GM18519 (cell line): Measurements from ENCODE around the gene HHIPL1.
"Not testable (repeated sequence)": the region's sequence is repeated elsewhere in the genome, so short reads cannot be mapped to it uniquely, and the experiment has no call there.

ENCODE experiments used
- ATAC-seq: cut with Tn5 transposase; IDR thresholded peaks from one replicate; pipeline ENCODE4 v1.9.1; 2021; ENCODE audit warnings: mild to moderate bottlenecking, moderate library complexity; ENCODE audit not compliant: unreplicated experiment, low FRiP score

The HHIPL1 gene

DNA sequence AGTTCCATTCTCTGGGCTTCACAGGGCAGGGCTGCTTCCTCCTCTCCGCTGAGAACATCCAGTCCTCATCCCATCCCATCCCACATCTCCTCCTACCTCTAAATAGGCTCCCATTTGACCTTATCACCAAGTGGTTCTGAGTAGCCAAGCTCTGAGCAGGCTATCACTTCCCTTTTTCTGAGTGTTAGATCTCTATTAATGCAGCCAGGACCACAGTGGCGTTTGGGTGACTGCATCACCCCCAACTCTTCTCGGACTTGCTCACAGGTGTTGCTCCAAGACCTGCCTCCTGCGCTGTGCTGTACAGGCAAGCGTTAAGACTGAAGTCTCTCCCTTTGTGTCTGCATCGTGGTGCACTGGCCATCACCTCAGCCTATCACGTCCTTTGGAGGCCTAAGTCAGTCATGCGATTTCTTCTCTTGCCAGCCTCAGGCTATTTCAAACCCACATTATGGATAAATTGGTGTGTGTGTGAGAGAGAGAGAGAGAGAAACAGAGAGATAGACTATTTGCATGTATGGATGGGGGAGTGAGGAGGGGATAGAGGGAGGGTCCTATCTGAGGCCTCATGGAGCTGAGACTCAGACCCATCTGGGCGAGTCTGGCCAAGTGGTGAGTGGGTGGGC lies 12.4 kb upstream of the HHIPL1 start:
- no peak for ATAC-seq

DNA sequence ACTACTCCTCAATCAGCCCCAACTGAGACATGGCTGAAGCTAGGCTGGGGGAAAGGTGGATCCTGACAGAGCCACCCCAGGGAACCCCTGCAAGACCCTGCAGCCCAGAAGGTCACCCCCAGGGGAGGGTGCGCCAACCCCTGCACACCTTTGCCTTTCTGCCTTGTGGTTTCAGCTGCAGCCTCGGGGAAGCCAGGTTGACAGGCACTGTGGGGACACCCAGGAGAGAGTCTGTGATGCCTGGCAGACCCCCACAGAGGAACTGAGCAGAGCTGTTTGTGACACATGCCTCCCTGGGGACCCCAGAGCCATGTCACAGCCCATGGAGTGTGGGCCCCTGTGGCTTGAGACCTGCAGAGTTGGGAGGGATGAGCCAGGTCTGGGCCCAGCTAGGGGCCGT lies 11.8 kb upstream of the HHIPL1 start:
- no peak for ATAC-seq

DNA sequence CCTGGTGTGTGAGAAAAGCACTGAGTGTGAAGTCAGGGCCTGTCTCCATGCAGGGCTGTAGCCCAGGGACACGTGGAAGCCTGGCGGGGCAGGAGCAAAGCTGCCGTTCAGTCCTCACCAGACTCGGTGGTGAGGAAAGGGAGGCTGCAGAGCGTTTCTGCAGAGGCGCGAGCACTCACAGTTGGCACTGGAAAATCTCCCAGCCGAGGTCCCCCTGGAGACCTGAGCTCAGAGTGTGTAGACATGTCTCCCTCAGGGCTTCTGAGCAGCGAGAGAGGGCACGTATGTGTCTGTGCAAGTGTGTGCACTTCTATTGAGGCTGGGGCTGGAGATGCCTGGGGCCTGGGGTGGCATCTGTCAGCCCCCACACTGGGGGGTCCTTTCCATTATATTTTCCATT lies 11.0 kb upstream of the HHIPL1 start:
- ATAC-seq: no peak

DNA sequence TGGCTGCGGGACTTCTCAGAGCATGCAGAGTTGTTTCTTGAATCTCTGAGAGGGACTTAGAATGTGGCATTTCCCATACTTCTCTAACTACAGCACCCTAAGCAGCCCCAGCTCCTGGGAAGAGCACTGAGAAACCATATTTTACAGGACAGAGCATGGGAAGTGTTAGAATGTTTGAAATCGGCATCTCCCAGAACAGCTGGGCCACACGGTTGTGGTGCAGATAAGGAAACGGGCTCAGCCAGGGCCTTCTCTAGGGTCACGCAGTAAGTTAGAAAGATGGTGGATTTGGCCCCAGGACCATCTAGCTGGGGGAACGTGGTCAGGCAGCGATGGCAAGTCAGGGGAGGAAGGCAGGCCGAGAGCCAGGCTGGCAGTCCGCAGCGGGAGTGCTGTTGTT lies 10.5 kb upstream of the HHIPL1 start:
- no peak for ATAC-seq

DNA sequence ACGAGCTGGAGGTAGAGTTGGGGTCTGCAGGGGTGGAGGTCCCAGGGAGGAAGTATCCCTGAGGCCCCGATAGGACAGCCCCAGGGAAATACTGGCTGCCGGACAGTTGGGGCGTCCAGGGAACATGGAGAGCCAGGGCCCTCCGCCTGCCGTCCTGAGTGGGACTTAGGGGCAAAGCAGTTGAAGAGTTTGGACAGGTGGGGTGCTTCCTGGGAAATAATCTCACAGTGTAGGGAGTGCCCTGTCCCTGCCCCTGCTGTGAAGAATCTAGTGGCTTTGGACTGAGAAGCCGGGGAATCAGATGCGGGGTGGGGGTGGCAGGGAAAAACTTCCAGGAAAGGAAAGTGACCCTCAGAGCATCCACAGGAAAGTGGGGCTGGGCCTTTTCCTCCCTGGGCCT lies 9.8 kb upstream of the HHIPL1 start:
- no peak for ATAC-seq

DNA sequence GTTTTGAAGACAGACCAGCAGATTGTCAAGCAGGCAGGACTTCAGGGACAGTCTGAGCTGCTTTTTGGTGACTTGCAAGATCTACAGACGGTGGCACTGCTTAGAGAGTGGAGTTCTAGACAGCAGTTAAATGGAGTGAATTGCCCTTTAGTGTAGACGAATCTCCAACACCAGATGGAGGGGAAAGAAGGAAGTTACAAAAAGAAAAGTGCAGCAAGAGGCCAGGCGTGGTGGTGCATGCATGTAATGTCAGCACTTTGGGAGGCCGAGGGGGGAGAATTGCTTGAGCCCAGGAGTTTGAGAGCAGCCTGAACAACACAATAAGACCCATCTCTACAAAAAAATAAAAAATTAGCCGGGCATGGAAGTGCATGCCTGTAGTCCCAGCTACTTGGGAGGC lies 8.4 kb upstream of the HHIPL1 start:
- ATAC-seq: no peak

DNA sequence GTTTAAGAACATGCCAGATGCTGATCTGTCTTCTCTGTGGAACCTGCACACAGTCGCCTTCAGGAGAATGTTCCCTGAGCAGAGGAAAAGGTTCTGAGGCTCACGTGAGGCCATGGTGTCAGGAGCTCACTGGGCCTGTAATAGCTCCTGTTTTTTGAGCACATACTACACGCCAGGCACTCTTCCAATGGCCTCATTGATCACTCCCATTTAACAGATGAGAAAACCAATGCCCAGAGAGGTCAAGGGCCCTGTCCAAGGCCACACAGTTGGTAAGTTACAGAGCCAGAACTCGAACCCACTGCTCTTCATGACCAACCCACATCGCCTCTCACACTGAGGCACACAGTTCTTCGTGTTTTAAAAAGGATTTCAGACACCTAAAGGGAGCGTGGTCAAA lies 7.3 kb upstream of the HHIPL1 start:
- ATAC-seq: no peak

DNA sequence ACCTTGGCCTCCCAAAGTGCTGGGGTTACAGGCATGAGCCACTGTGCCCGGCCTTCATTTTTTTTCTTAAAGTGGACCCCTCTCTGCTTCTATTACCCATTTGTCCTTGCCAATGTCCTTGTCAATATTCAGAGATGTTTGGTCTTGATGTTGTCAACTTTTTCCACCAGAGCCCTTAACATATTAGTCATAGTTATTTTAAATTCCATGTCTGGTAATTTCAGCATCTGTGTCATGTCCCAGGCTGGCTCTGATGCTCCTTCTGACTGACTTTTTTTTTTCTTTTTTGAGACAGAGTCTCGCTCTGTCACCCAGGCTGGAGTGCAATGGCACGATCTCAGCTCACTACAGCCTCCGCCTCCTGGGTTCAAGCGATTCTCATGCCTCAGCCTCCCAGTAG lies 2.2 kb upstream of the HHIPL1 start:
- ATAC-seq: not testable (repeated sequence)

DNA sequence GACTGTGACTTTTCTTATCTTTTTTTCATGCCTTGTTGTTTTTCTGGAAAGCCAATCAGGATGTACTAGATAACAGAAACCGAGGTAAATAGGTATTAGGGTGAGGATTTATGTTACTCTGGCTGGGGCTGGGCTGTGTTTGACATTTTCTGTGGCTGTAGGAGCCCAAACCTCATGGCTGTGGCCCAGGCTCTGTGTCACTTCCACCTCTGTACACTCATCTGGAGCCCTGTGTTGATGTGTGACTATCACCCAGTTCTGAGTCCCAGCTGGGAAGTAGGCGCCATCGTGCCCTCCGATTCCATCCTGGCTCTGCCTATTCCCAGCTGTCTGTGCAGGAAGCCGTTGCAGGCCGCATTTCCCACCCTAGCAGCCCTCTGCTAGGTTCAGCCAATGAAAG lies 1.6 kb upstream of the HHIPL1 start:
- no peak for ATAC-seq

DNA sequence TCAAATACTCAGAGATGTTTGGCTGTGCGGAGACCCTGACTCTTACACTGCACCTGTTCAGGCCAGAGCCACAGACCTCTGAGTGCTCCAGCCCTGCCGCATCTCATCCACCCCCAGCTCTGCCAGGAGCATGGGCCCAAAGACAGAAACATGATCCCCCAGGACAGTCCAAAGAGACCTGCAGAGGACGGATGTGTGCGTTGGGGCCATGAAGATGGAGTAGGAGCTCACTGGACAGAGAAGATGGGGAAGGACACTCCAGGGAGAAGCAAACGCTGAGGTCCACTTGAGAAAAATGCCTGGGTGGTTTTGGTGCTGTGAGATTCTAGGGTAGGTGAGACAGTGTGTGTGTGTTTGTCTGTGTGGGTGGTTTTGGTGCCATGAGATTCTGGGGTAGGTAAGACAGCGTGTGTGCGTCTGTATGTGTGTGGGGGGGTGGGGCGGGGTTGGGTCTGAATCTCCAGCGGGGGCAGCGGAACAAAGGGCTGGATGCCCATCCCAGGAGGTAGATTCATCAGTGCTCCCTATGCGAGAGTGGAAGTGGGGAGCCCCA lies 818 bp upstream of the HHIPL1 start:
- no peak for ATAC-seq

DNA sequence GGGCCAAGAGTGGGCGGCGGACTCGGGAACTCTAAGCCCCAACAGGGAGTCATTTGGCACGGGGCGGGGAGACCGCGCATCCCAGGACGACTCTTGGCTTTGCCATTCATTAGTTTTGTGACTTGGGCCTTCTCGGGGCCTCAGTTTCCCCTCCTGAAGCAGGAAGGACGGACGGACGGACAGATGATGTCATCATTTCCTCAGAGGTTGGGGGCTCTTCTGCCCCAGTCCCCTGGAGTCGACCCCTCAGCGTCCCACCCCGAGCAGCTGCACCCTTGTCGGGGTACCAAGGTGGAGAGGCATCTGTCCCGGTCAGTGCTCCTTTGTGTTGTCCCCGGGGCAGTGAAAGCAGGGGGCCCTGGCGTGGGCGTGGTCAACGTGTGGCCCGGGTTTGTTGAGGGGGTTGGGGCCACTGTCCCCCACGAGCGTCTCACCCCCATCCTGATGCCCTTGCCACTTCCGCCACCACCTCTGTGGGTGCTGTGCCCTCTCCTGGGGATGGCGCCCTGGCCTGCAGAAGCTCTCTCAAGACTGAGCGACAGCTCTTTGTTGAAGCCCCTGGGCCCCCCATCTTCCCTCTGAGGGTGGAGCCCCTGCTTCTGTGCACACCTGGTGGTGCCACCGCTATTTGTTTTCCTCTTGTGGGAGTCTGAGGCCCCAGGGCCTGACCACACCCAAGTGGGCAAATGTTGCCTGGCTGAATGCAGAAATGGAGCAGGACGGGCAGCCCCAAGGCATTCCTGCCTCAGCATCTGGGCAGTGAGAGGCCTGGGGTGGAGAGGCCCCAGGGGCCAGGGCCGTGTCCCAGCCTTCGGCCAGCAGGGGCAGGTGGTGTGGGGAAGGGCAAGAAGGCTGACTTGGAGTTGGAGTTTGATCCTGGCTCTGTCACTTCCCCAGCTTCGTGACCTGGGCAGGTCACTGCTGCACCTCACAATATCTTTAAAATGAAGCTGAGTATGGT lies 896 bp downstream of the HHIPL1 start:
- ATAC-seq: no peak

DNA sequence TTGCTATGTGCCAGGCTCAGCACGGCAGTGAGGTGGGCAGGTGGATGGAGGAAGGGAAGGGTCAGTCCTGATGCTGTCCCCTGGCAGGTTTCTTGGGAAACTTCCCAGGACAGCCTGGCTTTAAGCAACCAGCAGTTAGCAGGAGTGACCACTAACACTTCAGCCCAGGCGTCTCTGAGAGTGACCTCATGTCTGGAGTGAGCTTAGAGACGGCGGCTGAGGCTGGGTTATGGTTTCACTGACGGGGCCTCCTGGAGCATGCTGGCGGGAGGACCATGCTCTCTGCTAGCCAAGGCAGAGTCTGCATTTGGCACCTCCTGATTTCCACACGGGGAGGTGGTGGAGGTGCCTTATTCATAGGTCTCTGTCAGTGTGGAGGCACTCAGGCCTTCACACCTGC lies 2.5 kb downstream of the HHIPL1 start:
- no peak for ATAC-seq

DNA sequence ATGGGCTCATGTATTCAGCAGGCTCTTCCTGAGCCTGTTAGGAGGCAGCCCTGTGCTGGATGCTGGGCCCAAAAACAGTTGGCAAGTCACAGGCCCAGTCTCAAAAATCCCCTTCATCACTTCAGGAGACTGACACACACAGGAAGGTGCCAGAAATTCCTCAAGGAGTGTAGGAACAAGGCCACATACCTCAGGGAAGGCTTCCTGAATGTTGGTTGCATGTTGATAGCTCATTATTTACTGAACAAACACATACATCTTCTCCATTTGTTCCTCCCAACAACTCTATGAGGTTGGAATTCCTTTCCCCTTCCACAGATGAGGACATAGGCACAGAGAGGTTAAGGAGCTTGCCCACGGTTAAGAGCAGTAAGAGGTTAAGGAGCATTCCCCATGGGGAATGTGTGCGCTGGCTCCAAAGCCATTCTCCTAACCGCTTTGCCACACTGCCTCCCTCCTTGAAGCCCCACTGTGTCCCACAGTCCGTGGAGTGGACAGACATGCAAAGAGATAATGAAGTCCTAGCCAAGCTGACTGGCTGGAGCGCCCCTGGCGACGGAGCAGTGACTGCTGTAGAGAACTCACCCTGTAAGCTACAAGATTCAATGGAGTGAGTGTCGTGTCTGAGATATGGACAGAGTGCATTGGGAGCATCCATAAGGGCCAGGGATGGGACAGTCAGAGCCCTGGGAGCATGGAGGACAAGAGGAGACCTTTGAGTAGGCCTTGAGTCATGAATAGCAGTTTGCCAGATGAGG lies 3.3 kb downstream of the HHIPL1 start:
- no peak for ATAC-seq

DNA sequence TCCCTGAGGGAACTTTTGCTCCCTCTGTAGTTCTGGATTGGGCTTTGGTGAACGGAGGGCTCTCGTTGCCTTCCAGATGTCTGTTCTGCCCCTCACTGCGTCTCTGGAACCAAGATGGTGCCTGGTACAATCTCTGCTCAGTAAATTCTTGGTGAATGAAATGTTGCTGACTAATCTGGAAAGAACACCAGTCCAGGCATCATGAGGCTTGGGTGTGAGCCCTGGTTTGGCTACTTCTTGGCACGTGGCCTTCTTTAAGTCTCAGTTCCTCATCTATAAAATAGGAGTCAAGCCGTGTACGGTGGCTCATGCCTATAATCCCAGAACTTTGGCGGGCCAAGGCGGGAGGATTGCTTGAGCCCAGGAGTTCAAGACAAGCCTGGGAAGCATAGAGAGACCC lies 4.3 kb downstream of the HHIPL1 start:
- ATAC-seq: no peak

DNA sequence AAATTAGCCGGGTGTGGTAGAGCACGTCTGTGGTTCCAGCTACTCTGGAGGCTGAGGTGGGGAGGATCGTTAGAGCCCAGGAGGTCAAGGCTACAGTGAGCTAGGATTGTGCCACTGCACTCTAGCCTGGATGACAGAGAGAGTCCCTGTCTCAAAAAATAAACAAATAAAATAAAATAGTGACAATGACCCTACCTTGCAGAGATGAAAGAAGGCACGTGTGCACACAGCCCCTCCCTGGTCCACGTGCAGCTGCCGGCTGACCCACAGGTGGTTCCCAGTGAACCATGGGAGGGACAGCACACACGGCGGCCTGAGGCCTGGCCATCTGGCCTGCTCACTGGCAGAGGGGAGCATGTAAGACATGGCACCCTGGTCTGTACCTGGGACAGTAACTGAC lies 4.7 kb downstream of the HHIPL1 start:
- no peak for ATAC-seq

DNA sequence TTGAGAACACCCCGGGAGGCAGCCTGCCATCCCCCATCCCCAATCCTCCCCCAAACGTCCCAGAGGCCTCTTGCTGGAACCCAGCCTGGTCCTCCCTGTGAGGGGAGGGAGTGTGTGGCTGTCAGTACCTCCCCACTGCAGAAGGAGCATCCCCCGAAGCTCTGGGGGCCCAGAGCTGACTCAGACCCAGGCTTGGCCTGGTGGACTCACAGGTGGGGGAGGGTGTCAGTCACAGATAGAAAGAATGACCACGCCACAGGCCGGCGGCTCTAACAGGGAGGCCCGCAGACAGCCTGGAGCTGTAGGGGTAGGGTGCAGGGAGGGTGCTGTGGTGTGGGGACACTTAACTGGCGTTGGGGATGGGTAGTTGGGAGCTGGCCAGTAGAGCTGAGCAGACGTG lies 5.3 kb downstream of the HHIPL1 start:
- ATAC-seq: no peak

DNA sequence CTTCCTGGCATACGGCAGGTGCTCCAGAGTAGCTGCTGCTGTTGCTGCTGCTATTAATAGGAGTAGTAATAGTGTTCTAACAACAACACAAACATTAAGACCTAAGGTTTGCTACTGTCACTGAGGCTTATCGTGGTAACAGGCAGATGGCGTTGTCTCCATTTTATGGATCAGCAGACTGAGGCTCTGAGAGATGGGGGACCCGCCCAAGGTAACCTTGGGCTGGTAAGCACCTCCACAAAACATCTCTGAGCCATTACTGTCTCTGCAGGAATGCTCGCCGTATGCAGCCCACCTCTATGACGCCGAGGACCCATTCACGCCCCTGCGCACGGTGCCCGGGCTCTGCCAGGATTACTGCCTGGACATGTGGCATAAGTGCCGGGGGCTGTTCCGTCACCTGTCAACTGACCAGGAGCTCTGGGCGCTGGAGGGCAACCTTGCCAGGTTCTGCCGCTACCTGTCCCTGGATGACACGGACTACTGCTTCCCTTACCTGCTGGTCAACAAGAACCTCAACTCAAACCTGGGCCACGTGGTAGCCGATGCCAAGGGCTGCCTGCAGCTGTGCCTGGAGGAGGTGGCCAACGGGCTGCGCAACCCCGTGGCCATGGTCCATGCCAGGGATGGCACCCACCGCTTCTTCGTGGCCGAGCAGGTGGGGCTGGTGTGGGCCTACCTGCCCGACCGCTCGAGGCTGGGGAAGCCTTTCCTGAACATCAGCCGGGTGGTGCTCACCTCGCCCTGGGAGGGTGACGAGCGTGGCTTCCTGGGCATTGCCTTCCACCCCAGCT lies 7.2 kb downstream of the HHIPL1 start:
- ATAC-seq: no peak

DNA sequence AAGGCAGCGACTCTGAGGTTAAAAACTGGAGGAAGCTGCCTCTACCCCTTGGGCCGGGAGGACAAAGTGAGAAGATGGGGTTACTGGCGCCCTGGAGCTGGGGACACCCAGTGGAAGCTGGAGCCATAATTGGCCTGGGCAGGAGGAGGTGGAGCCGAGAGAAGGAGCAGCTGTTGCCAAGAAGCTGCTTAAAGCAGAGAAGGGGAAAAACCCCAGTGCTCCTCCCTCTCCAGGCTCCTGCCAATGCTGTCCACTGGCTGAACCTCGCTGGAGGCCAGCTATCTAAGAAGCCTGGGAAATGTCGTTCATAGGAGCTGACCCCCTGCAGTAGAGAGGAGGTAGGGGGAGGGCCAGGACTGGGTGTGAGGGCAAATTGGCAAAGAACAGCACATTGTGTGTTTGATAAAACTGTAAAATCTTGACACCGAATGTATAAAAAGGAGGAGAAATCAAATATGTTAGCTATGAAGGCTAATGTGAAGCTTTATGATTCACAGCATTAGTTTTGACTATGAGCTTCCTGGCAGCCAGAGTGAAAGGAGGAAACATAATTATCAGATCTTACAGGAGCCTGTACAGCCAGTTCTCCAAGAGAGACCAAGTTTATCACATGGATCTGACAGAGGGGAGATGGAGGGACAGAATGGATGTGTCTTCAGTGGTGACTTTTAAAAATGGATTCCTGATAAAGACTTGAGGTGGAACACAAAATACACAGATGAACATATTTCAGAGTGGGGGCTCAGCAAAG lies 9.5 kb downstream of the HHIPL1 start:
- ATAC-seq: no peak

DNA sequence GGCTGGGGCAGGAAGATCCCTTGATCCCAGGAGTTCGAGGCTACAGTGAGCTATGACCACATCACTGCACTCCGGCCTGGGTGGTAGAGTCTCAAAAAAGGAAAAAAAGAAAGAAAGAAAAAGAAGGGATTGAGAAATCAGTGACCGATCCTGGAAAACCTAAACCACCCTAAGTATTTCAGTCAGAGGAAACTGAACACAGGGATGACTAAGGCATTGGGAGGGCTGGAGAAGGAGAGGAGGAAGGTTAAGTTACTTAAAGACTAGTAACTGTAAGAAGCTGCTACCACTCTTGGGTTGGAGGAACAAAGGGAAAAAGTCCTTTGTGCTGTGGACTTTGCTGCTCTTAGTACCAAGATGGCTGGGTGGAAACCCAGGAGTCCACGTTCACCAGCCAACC lies 10.6 kb downstream of the HHIPL1 start:
- no peak for ATAC-seq

DNA sequence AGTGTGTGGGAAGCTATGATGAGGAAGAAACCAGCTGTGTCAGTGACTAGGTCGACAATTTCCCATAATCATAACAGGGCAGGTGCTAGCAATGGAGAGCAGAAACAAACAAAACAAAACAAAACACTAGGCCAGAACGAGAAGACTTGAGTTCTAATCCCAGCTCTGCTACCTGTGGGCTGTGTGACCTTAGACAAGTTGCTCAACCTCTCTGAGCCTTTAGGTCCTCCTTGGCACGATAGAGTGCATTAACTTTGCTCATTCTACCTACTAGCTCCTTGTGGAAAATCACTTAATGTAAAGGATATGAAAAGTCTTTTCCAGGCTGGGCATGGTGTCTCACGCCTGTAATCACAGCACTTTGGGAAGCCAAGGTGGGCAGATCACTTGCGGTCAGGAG lies 11.2 kb downstream of the HHIPL1 start:
- ATAC-seq: no peak
